Measurements from ENCODE around the gene HAUS3. TPM values are rescaled to one million over a fixed set of nuclear protein-coding genes. Genes with fewer than 3 reads are reported as not detected.

The HAUS3 gene
- total RNA-seq, 1 donor from 2014 or later, result 24.4 TPM

DNA sequence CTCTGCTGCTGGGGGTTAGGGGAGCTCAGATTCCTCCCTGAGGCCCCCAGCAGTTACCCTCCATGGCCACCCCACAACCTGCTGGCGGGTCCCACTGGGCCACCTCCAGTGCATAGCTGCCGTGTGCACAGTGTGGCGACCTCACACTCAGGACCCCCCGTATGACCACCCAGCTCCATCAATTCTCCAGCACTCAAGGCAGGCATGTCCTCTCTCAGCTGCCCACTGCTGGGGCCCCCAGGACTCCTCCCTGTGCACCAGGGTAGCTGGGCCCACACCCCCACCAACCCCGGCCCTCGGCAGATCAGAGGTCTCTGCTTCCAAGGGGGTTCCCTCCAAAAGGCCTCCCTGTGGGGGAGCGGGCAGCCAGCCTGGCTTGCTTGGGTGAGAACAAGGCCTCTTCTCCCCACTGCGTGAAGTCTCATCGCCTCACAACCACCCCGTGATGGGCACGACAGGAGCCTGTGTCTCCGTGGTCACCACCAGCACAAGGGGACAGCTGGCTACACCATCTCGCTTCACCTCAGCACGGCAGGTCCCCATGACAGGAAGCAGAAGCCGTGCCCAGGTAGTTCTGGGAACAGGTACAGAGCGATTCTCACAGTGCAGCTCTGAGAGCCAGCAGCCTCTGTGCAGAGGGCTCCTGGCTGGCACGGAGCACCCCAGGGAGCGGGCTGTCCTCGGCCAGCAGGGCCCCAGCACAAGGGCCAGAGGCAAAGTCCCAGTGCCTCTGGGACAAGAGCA, 4.6 kb upstream of the HAUS3 start:
- no peak for TF ChIP-seq CTCF (IDR thresholded peaks at IDR 0.05)
- TF ChIP-seq EZH2 (IDR thresholded peaks at IDR 0.05), result no peak
- no peak for TF ChIP-seq EZH2phosphoT487 (IDR thresholded peaks at IDR 0.05)
- H3K4me2 ChIP-seq, result no peak overlapping the region
- H3K4me3 ChIP-seq, result no peak overlapping the region
- H2AFZ ChIP-seq (replicated peaks), result no peak overlapping the region
- no peak for DNase-seq (ENCODE audit: low spot score)
- Mint-ChIP-seq H3K9me3 (no peaks in the 10 kb centered on the region), H3K27me3 (ENCODE audit: insufficient read depth, low read depth) (peaks cover 4% of the 10 kb centered on the region), H3K36me3 (peaks cover 7% of the 10 kb centered on the region), H3K4me1 (peaks cover 18% of the 10 kb centered on the region), H3K4me3 (no peak overlapping the region), H3K27ac (no peak overlapping the region)
- peaks cover 2% of the 10 kb centered on the region for H3K79me2 ChIP-seq (ENCODE audit: low read depth)
- no peaks in the 10 kb centered on the region for H3K27me3 ChIP-seq
- H4K20me1 ChIP-seq (ENCODE audit: low read depth), result peaks cover 11% of the 10 kb centered on the region
- no peak overlapping the region for H3K27ac ChIP-seq
- peaks cover 24% of the 10 kb centered on the region for H3F3A ChIP-seq (ENCODE audit: low read depth)
- peaks cover 4% of the 10 kb centered on the region for H3K36me3 ChIP-seq
- no peak overlapping the region for H3K9ac ChIP-seq
- H3K4me1 ChIP-seq, result no peaks in the 10 kb centered on the region
- H3K9me3 ChIP-seq (ENCODE audit: low read depth), result no peaks in the 10 kb centered on the region

DNA sequence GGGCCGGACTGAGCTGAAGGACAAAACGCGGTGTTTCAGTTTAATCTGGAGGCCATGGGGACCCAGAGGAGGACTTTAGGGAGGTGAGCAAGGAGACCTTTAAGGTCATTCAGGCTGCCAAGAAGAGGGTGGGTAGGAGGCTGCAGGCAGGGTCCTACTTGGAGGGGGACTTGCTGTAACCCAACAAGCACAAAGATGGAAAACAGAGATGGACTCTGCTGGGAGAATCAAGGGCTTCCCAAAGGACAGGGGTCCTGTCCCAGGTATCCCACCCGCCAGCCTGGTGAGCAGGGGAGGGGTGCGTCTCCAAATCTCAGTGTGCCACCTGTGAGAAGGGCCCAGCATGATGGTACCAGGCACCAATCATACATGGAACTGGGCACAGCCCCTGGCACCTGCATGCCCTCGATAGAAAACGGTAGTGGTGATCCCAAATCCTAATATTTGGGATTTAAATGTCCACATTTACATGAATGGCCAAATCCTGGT, 3.9 kb upstream of the HAUS3 start:
- Mint-ChIP-seq H3K27ac (no peak overlapping the region), H3K4me3 (peak overlapping the region; percentile 48), H3K9me3 (no peaks in the 10 kb centered on the region), H3K4me1 (peaks cover 20% of the 10 kb centered on the region), H3K27me3 (ENCODE audit: insufficient read depth, low read depth) (peaks cover 4% of the 10 kb centered on the region), H3K36me3 (peaks cover 7% of the 10 kb centered on the region)
- no peak overlapping the region for H2AFZ ChIP-seq (replicated peaks)
- TF ChIP-seq EZH2 (IDR thresholded peaks at IDR 0.05), result no peak
- TF ChIP-seq CTCF (IDR thresholded peaks at IDR 0.05), result no peak
- no peak for TF ChIP-seq EZH2phosphoT487 (IDR thresholded peaks at IDR 0.05)
- no peak for DNase-seq (ENCODE audit: low spot score)
- no peaks in the 10 kb centered on the region for H3K9me3 ChIP-seq (ENCODE audit: low read depth)
- peaks cover 9% of the 10 kb centered on the region for H3K79me2 ChIP-seq (ENCODE audit: low read depth)
- H3K9ac ChIP-seq, result no peak overlapping the region
- H4K20me1 ChIP-seq (ENCODE audit: low read depth), result peaks cover 14% of the 10 kb centered on the region
- no peak overlapping the region for H3K4me2 ChIP-seq
- no peaks in the 10 kb centered on the region for H3K27me3 ChIP-seq
- no peak overlapping the region for H3K27ac ChIP-seq
- H3K4me1 ChIP-seq, result peaks cover 2% of the 10 kb centered on the region
- peaks cover 27% of the 10 kb centered on the region for H3F3A ChIP-seq (ENCODE audit: low read depth)
- H3K4me3 ChIP-seq, result no peak overlapping the region
- peaks cover 4% of the 10 kb centered on the region for H3K36me3 ChIP-seq

- Histone ChIP-seq H3K27ac (no peak overlapping the region), H3K4me3 (no peak overlapping the region), H3F3A (ENCODE audit: low read depth) (peaks cover 27% of the 10 kb centered on the region), H3K79me2 (ENCODE audit: low read depth) (peaks cover 16% of the 10 kb centered on the region), H4K20me1 (ENCODE audit: low read depth) (peaks cover 17% of the 10 kb centered on the region), H3K9ac (no peak overlapping the region), H3K4me1 (peaks cover 8% of the 10 kb centered on the region), H2AFZ (replicated peaks) (no peak overlapping the region), H3K4me2 (no peak overlapping the region), H3K36me3 (peaks cover 4% of the 10 kb centered on the region), H3K27me3 (no peaks in the 10 kb centered on the region), H3K9me3 (ENCODE audit: low read depth) (no peaks in the 10 kb centered on the region)
- H3K4me3 Mint-ChIP-seq, result peak overlapping the region; percentile 48
- peaks cover 4% of the 10 kb centered on the region for H3K27me3 Mint-ChIP-seq (ENCODE audit: insufficient read depth, low read depth)
- TF ChIP-seq CTCF (IDR thresholded peaks at IDR 0.05) (no peak), EZH2phosphoT487 (IDR thresholded peaks at IDR 0.05) (no peak), EZH2 (IDR thresholded peaks at IDR 0.05) (no peak)
- DNase-seq (ENCODE audit: low spot score), result no peak
- H3K27ac Mint-ChIP-seq, result no peak overlapping the region
- peaks cover 7% of the 10 kb centered on the region for H3K36me3 Mint-ChIP-seq
- H3K9me3 Mint-ChIP-seq, result no peaks in the 10 kb centered on the region
- peaks cover 26% of the 10 kb centered on the region for H3K4me1 Mint-ChIP-seq
Observed at GRCh38 chr4:2245057-2245786, 3.3 kb upstream of the HAUS3 start.

Measured in neural progenitor cell (in vitro differentiated cells).